ENCODE measurements around the gene LCK. TPM values are rescaled to one million over a fixed set of nuclear protein-coding genes. Genes with fewer than 3 reads are reported as not detected.

Gene LCK
- total RNA-seq, result 1 to 10 TPM in 3 of 4 donors, under 1 TPM in 1; 0.23 to 2.4 (median 1.3) TPM
- 0.41 TPM for polyA plus RNA-seq
- long read RNA-seq, donor 1, transcript LCK-202 (13 exons, 2,117 nt), result major isoform, 11 of 12 reads
- long read RNA-seq, donor 1, partial matches to known transcripts, result 0 of 12 reads
- long read RNA-seq, donor 1, other reads (novel, unspliced or antisense), result 1 of 12 reads
- long read RNA-seq, donor 2, result 0 reads
- long read RNA-seq, donor 3, partial matches to known transcripts, result 0 of 2 reads
- long read RNA-seq, donor 3, other reads (novel, unspliced or antisense), result 0 of 2 reads
- long read RNA-seq, donor 4, result 0 reads

DNA sequence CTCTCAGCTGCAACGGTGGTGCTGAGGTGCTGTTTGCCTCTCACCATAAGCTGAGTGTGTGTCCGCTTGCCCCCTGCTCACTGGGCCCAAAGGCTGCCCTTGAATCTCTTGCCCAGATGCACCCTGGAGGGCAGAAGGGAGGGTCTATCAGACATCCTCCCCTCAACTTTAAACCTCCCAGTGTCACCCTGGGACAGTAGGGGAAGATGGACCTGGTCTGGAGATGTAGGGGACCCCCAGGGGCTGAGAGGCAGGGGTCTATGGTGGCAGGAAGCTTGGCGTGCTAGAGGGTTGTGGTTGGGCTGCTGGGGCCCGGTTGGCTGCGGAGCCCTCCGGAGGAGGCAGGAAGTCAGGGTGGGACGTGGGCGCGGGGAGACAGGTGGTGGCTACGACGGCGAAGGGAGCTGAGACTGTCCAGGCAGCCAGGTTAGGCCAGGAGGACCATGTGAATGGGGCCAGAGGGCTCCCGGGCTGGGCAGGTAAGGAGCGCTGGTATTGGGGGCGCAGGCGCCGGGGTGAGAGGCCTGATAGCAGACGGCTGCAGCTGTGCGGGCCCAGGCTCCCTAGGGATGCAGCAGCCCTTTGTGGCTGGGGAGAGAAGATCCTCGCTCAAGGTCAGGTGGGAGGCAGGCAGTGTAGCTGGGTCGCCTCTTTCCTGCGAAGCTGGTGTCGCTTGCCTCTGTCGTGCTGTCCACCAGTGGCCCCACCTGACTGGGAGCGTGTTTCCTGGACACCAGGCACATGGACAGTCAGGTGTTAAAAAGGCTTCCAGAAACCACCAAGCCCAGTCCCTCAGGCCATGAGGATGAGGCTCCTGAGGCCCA is at the start of gene LCK:
Gene LCK, plus strand, starts transcription at position 373 of the 824 bp plus-strand sequence. CDS start 23,065 bp downstream, outside the sequence.
- DNase-seq (peak in 2 of 3 donors; percentile 57 to 59), ATAC-seq (no peak)
- Histone ChIP-seq H3K9me3 (ENCODE audit: control insufficient read depth, low read length) (no peaks in the 10 kb centered on the region), H3K27me3 (ENCODE audit: control insufficient read depth, insufficient read depth) (no peaks in the 10 kb centered on the region), H3K4me3 (ENCODE audit: low read length) (no peak within 1 kb of the TSS), H3K4me1 (ENCODE audit: control insufficient read depth, insufficient read depth, low read length) (peaks cover 6% of the 10 kb centered on the region), H3K27ac (ENCODE audit: low read length) (peak within 1 kb of the TSS; percentile 91)
- intact Hi-C loops (cut with DNase I), result no loop called here
- 68% methylated on average over 25 of the region's 25 CpGs for WGBS

DNA sequence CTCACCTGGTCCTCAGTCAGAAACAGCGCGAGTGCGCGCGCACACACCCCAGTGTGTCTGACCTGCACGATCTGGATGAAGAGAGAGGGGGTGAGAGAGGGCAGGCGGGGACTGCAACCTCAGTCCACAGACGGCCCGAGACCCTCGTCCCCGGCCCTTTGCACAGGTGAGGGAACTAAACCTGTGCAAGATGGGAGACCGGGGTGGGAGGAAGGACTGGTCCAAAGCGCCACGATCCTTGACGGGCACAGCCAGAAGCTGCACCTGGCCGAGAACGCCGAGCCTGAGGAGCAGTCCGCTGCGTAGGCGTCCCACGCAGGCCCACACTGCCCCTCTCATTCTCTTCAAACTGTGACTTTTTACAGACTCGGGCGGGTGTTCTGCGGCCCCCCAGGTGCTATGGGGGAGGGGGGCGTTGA is 46.1 kb upstream of the LCK start:
- 28% methylated on average over 26 of the region's 26 CpGs for WGBS
- intact Hi-C loops (cut with DNase I), result no loop called here
- H3K4me1 ChIP-seq (ENCODE audit: control insufficient read depth, insufficient read depth, low read length), result peaks cover 13% of the 10 kb centered on the region
- DNase-seq, result peak in 1 of 3 donors; percentile 51
- ATAC-seq, result no peak
- H3K27ac ChIP-seq (ENCODE audit: low read length), result no peak overlapping the region
- H3K4me3 ChIP-seq (ENCODE audit: low read length), result peak overlapping the region; percentile 59
- no peaks in the 10 kb centered on the region for H3K9me3 ChIP-seq (ENCODE audit: control insufficient read depth, low read length)
- no peaks in the 10 kb centered on the region for H3K27me3 ChIP-seq (ENCODE audit: control insufficient read depth, insufficient read depth)

- 1% methylated on average over 77 of the region's 77 CpGs for WGBS
- intact Hi-C loops (cut with DNase I), result no loop called here
- H3K9me3 ChIP-seq (ENCODE audit: control insufficient read depth, low read length), result no peaks in the 10 kb centered on the region
- no peak within 1 kb of the TSS for H3K27ac ChIP-seq (ENCODE audit: low read length)
- peak within 1 kb of the TSS; percentile 59 for H3K4me3 ChIP-seq (ENCODE audit: low read length)
- ATAC-seq (peak; percentile 77 to 79), DNase-seq (peak; percentile 88 to 95 (median 95))
- H3K4me1 ChIP-seq (ENCODE audit: control insufficient read depth, insufficient read depth, low read length), result peaks cover 13% of the 10 kb centered on the region
- H3K27me3 ChIP-seq (ENCODE audit: control insufficient read depth, insufficient read depth), result no peaks in the 10 kb centered on the region
Measured at GRCh38 chr1:32205401-32206370, 45.4 kb upstream of the LCK start, which contains the start of gene IQCC. Gene IQCC (plus strand): TSS chr1:32205671. CDS start chr1:32205682, 11 bp downstream.

- intact Hi-C loops (cut with DNase I), result no loop called here
- Histone ChIP-seq H3K27ac (ENCODE audit: low read length) (no peak overlapping the region), H3K4me1 (ENCODE audit: control insufficient read depth, insufficient read depth, low read length) (peaks cover 7% of the 10 kb centered on the region), H3K4me3 (ENCODE audit: low read length) (no peak overlapping the region), H3K27me3 (ENCODE audit: control insufficient read depth, insufficient read depth) (no peaks in the 10 kb centered on the region), H3K9me3 (ENCODE audit: control insufficient read depth, low read length) (no peaks in the 10 kb centered on the region)
- DNase-seq (no peak), ATAC-seq (no peak)
- WGBS, result 86% methylated on average over 6 of the region's 6 CpGs
Measured at GRCh38 chr1:32208469-32208868, 42.6 kb upstream of the LCK start.

- no peaks in the 10 kb centered on the region for H3K9me3 ChIP-seq (ENCODE audit: control insufficient read depth, low read length)
Measured at GRCh38 chr1:32208891-32209328, 42.2 kb upstream of the LCK start, which contains the start of gene DCDC2B. Gene DCDC2B (plus strand): TSS chr1:32209089. CDS start chr1:32209094, 5 bp downstream.

DNA sequence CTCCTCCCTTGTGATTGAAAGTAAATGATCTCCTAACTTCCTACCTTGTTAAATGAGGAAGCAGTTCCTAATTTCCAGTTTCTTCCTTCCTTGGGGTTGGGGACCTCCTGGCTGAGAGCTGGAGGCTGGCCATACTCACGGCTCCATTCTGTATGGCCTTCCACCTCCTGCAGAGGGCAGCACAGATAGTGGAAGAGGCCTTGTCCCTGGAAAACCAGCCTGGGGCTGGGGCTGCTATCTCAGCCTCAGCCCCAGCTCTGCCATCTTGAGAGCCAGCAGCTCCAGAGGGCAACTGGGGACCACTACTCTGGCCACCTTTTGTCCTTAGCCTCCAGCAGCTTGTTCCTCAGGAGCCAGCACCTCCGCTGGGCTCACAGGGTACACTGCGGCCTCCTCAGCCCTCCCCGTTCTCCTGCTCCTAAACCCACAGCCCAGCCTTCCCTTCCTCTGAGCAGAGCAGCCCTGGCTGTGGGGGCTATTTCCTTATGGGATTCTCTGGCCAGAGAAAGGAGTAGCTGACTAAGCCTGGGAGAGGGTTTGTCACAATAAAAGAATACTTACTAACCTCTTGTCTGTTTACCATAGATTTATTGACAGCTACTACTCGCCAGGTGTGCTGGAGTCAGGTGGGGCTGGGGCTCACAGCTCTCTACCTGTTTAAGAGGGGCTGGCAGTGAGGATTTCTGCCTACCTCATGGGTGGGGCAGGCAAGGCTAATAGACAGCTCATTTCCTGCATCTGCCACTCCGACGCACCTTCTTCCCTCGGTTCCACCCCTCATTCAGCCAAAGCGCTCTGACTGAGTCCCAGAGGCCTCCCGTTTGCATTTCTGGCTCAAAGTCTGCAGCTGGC is 35.2 kb upstream of the LCK start:
- WGBS, result 74% methylated on average over 10 of the region's 10 CpGs
- H3K9me3 ChIP-seq (ENCODE audit: control insufficient read depth, low read length), result no peaks in the 10 kb centered on the region
- ATAC-seq (peak; percentile 59 to 75), DNase-seq (peak; percentile 60 to 74 (median 73))
- H3K4me3 ChIP-seq (ENCODE audit: low read length), result no peak overlapping the region
- no peaks in the 10 kb centered on the region for H3K27me3 ChIP-seq (ENCODE audit: control insufficient read depth, insufficient read depth)
- no peaks in the 10 kb centered on the region for H3K4me1 ChIP-seq (ENCODE audit: control insufficient read depth, insufficient read depth, low read length)
- H3K27ac ChIP-seq (ENCODE audit: low read length), result no peak overlapping the region
- intact Hi-C loops (cut with DNase I), result loop anchor here in 1 of 4 donors (10.0 kb wide), 1 partner anchor 119 kb away; the partner anchor contains the start of gene MARCKSL1

More at GRCh38 chr1:32208891-32209328, 42.2 kb upstream of the LCK start, which contains the start of gene DCDC2B:
- intact Hi-C loops (cut with DNase I), result no loop called here
- H3K4me1 ChIP-seq (ENCODE audit: control insufficient read depth, insufficient read depth, low read length), result peaks cover 7% of the 10 kb centered on the region
- no peak for ATAC-seq
- no peaks in the 10 kb centered on the region for H3K27me3 ChIP-seq (ENCODE audit: control insufficient read depth, insufficient read depth)
- 73% methylated on average over 5 of the region's 5 CpGs for WGBS
- H3K27ac ChIP-seq (ENCODE audit: low read length), result no peak within 1 kb of the TSS
- peak in 2 of 3 donors; percentile 37 to 68 for DNase-seq
- H3K4me3 ChIP-seq (ENCODE audit: low read length), result no peak within 1 kb of the TSS

DNA sequence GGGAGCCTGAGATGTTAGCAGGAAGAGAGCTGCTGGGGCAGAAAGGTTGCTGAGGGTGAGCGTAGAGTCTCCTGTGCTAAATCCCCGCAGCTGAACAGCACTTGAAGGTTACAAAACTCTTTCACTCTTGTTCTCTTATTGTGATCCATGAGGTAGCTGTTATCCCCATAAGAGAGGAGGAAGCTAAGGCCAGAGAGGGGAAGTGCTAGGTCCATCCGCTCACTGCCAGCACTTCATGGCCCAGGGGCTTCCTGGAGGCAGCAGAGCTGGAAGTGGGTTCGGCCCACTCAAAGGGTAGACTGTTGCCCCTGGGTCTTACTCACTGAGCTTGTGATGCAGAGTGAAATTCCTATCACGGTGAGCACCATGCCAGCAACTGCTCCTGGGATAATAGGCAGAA is 34.5 kb upstream of the LCK start:
- Histone ChIP-seq H3K4me1 (ENCODE audit: control insufficient read depth, insufficient read depth, low read length) (peaks cover 4% of the 10 kb centered on the region), H3K9me3 (ENCODE audit: control insufficient read depth, low read length) (no peaks in the 10 kb centered on the region), H3K27me3 (ENCODE audit: control insufficient read depth, insufficient read depth) (no peaks in the 10 kb centered on the region), H3K4me3 (ENCODE audit: low read length) (no peak overlapping the region), H3K27ac (ENCODE audit: low read length) (no peak overlapping the region)
- intact Hi-C loops (cut with DNase I), result loop anchor here in 1 of 4 donors (10.0 kb wide), 1 partner anchor 118 kb away; the partner anchor contains the start of gene MARCKSL1
- peak in 1 of 3 donors; percentile 46 for DNase-seq
- 85% methylated on average over 5 of the region's 5 CpGs for WGBS
- ATAC-seq, result no peak

DNA sequence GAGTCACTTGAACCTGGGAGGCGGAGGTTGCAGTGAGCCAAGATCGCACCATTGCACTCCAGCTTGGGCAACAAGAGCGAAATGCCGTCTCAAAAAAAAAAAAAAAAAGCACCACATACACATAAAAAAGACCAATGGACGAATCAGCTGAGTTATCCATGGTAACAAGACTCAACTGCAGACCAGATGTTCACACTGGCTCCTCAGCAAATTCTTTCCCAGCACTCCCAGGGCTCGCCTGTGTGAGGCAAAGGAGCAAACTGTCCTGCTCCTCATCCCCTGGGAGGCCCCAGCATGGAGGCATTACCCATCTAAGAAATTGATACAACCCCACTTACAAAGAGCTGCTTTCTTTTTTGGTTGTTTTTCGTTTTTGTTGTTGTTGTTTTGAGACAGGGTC is 32.0 kb upstream of the LCK start:
- Histone ChIP-seq H3K27me3 (ENCODE audit: control insufficient read depth, insufficient read depth) (no peaks in the 10 kb centered on the region), H3K4me3 (ENCODE audit: low read length) (no peak overlapping the region), H3K9me3 (ENCODE audit: control insufficient read depth, low read length) (no peaks in the 10 kb centered on the region), H3K4me1 (ENCODE audit: control insufficient read depth, insufficient read depth, low read length) (peaks cover 8% of the 10 kb centered on the region), H3K27ac (ENCODE audit: low read length) (no peak overlapping the region)
- intact Hi-C loops (cut with DNase I), result loop anchor here in 1 of 4 donors (10.0 kb wide), 1 partner anchor 116 kb away; the partner anchor contains the start of gene MARCKSL1
- DNase-seq, result no peak
- no peak for ATAC-seq
- 87% methylated on average over 7 of the region's 7 CpGs for WGBS

- H3K27ac ChIP-seq (ENCODE audit: low read length), result no peak overlapping the region
- no peaks in the 10 kb centered on the region for H3K9me3 ChIP-seq (ENCODE audit: control insufficient read depth, low read length)
- H3K4me3 ChIP-seq (ENCODE audit: low read length), result peak overlapping the region; percentile 99
- DNase-seq, result no peak
- H3K4me1 ChIP-seq (ENCODE audit: control insufficient read depth, insufficient read depth, low read length), result peaks cover 8% of the 10 kb centered on the region
- intact Hi-C loops (cut with DNase I), result no loop called here
- H3K27me3 ChIP-seq (ENCODE audit: control insufficient read depth, insufficient read depth), result no peaks in the 10 kb centered on the region
- peak in 1 of 2 donors; percentile 1 for ATAC-seq
- WGBS, result 93% methylated on average over 4 of the region's 4 CpGs
Measured at GRCh38 chr1:32220746-32221580, 30.1 kb upstream of the LCK start.
